GM13976 (cell line): Measurements from ENCODE around the gene NELL1.

ENCODE experiments used
- DNase-seq: peaks from one replicate; pipeline ENCODE4 v3.0.0; 2012; ENCODE audit warnings: low spot score
- in situ Hi-C: fragments of 300-500 bp; cut with MboI; formaldehyde crosslinking; loops from one replicate; pipeline ENCODE4 v1.12.0; 2022; ENCODE audit warnings: low sequenced_read_pairs, mixed read lengths, inconsistent platforms; ENCODE audit not compliant: unreplicated experiment
- TF ChIP-seq, protein P1 (sequence below): IDR thresholded peaks from 2 replicates; pipeline ENCODE4 v1.5.1; 2012; ENCODE audit warnings: borderline replicate concordance, mild to moderate bottlenecking; ENCODE audit not compliant: insufficient read depth; ENCODE audit errors: extremely low read depth, missing control alignments, control extremely low read depth

NELL1 gene

DNA sequence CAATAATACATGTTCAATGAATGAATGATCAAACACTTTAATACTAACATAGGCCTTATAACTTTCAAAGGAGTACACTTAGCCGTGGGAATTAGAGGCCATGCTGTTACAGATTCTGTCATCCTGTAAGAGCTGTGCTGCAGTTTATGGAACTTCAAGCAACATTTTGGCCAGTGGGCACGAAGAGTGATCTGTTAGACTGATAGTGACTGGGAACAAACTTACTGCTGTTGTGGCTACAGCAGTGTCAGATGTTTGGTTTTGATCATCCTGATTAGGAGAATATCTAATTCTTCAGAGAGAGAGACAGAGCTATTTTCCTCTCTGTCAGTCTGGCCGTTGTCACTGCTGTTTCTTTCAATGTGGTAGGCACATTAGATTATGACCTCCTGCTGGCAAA lies 348.9 kb downstream of the NELL1 start:
- no peak for DNase-seq
- in situ Hi-C loops, result no loop called here
- TF ChIP-seq, protein P1, sequence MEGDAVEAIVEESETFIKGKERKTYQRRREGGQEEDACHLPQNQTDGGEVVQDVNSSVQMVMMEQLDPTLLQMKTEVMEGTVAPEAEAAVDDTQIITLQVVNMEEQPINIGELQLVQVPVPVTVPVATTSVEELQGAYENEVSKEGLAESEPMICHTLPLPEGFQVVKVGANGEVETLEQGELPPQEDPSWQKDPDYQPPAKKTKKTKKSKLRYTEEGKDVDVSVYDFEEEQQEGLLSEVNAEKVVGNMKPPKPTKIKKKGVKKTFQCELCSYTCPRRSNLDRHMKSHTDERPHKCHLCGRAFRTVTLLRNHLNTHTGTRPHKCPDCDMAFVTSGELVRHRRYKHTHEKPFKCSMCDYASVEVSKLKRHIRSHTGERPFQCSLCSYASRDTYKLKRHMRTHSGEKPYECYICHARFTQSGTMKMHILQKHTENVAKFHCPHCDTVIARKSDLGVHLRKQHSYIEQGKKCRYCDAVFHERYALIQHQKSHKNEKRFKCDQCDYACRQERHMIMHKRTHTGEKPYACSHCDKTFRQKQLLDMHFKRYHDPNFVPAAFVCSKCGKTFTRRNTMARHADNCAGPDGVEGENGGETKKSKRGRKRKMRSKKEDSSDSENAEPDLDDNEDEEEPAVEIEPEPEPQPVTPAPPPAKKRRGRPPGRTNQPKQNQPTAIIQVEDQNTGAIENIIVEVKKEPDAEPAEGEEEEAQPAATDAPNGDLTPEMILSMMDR, result no peak

DNA sequence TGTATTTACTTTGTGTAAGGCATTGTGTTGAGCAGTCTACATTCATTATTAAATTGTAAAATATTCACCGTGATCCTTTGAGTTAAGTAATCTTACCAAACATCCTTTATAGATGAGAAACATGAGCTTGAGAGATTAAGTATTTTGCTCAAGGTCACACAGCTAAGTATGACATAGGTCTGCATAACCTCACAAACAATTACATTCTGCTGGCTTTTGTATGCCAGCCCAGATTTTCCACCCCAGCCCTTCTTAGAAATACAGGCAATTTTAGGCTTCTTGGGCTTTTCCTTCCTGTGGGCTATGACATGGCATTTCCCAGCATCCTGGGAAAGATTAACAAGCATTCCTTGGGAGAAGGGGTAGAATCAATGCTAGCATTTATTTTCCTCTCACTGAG lies 357.3 kb downstream of the NELL1 start:
- DNase-seq, result no peak
- in situ Hi-C loops, result no loop called here
- TF ChIP-seq, protein P1, result no peak

DNA sequence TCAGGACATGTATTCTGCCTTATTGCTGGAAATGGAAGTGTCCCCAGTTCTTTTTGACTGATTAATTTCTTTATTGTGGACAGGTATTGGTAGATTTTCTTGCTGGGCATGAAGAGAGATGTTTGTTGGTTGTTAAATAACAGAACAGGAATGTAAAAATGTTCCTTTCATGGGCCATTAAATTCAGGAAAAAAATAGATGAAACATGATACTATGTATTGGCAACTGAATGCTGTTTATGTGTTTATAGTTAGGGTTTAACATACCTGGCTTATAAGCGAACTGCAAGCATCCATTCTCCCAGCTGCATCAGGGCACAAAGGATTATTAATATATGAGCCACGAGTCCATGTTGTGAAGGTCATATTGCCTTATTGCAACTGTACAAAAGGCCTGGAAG lies 368.5 kb downstream of the NELL1 start:
- no peak for DNase-seq
- in situ Hi-C loops, result no loop called here
- TF ChIP-seq, protein P1, result no peak

DNA sequence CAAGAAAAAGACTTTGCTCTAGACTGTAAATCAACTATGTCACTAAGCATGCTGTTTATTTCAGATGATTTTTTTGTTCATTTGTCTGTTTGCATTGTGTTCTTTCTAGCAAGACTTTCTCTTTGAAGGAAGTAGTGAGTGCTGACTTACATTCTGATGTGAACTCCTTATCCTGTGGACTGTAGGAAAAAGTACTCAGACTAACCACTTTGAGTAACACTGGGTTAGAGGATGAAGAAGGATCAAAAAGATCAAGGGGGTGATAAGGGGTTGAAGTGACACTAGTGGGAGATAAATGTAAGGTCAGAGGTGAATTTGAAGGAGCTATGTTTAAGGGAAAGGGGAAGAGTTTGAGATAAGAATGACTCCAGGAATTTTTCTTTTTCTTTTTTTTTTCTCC lies 369.4 kb downstream of the NELL1 start:
- TF ChIP-seq, protein P1, result no peak
- in situ Hi-C loops, result no loop called here
- DNase-seq, result no peak

DNA sequence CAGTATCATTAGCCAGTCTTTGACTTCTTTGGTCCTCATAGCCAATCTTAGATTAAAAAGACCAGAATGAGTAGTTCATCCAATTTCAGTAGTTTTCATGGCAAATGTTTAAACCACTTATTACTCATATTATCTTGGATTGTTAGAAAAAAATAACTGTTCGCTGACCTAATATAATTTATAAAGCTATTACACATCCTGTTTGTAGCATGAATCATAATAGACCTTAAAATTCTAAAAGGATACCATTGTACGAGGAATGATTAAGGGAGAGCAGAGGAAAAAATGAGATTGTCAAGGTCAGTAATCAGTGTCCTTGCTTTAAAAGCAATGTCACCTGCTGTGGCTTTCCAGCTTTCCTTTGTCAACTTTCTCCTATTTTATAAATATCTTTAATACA lies 371.2 kb downstream of the NELL1 start:
- TF ChIP-seq, protein P1, result no peak
- in situ Hi-C loops, result no loop called here
- no peak for DNase-seq

DNA sequence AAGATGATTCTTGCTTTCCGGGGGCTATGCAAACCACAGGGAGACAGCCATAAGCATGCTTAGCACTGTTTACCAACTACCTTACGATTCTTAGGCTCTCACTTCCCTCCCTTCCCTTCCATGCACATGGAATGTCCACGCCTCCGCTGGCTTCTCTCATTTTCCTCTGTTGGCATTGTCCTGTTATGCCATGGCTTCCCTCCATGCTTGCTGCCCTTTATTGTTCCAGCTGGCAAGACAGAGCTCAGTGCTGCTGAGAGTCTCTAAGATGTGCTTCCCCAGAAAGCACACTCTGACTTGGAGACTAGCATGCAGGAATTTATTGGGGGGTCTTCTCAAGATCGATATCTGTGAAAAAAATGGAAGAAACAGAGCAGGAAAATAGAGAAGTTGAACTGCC lies 379.2 kb downstream of the NELL1 start:
- TF ChIP-seq, protein P1, result no peak
- DNase-seq, result no peak
- in situ Hi-C loops, result no loop called here

DNA sequence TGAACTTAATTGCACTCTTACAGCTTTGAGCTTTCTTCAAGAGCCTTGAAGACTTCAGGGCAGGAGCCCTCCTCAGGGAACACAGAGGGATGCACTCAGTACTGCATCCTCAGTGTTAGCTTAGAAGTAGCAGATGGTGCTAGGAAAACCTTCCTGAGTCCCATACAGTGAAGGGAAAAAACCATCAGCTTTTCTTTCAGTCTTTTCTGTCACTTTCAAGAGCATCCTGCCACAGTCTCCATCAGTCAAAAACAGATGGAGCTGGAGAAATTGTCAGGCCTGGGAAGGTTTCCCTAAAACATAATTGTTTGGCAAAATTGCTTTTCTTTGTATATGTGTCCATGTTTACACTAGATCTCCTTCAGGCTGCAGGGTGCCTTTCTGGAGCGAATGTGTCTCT lies 384.1 kb downstream of the NELL1 start:
- DNase-seq, result no peak
- in situ Hi-C loops, result no loop called here
- TF ChIP-seq, protein P1, result no peak
